GM12878 (cell line): ENCODE results near the gene NUP210. TPM values are rescaled to one million over a fixed set of nuclear protein-coding genes. Genes with fewer than 3 reads are reported as not detected.

ENCODE experiments used
- ATAC-seq: fragments of 200-7000 bp; cut with Tn5 transposase; 3 replicates; pipeline ENCODE4 v1.9.1; 2020; ENCODE audit warnings: mild to moderate bottlenecking, moderate library complexity
- BruUV-seq: library from RNA; stranded (reverse); fragments of 400-500 nt; replicated peaks from 2 replicates; lab custom pipeline; 2021; lab: Mats Ljungman, UMichigan
- CTCF ChIA-PET: fragments of 300-600 bp; sonication (Branson Sonifier 250); formaldehyde crosslinking; extraction: SDS; loops from one replicate; lab custom pipeline; 2021; ENCODE audit warnings: inconsistent platforms; lab: Yijun Ruan, JAX
- POLR2A ChIA-PET: fragments of 350-600 bp; formaldehyde crosslinking; extraction: SDS; loops from one replicate; lab custom pipeline; 2021; ENCODE audit warnings: inconsistent platforms; lab: Charles Lee
- RAD21 ChIA-PET: fragments of 300-600 bp; sonication (Branson Sonifier 250); formaldehyde crosslinking; loops from one replicate; lab custom pipeline; 2023; ENCODE audit warnings: antibody characterized with exemption; ENCODE audit not compliant: unreplicated experiment; lab: Charles Lee
- SMC1A ChIA-PET: fragments of 300-600 bp; sonication (Branson Sonifier 250); formaldehyde crosslinking; loops from one replicate; lab custom pipeline; 2023; ENCODE audit not compliant: unreplicated experiment, uncharacterized antibody; lab: Charles Lee
- DNase-seq: peaks from one replicate; pipeline ENCODE4 v3.0.0-alpha.2; 2011; ENCODE audit warnings: low read depth, low spot score
- FAIRE-seq: peaks from 3 replicates; lab custom pipeline; 2011; peaks lifted over from hg19 to GRCh38; lab: Jason Lieb, UNC
- H2AFZ ChIP-seq: 2 replicates; pipeline ENCODE4 v1.6.0; 2011; ENCODE audit warnings: low read depth, low read length, control low read depth; ENCODE audit not compliant: control insufficient read depth
- H3K27ac ChIP-seq: 2 replicates; pipeline ENCODE4 v1.5.1; 2011; ENCODE audit warnings: control low read depth; ENCODE audit not compliant: control insufficient read depth, insufficient read depth
- H3K27me3 ChIP-seq, 2 experiments: replicated peaks in 1 of 2; 2 replicates each; pipeline versions ENCODE4 v1.6.0 to v1.6.1; 2011; ENCODE audit warnings: low read length in 1 of 2; ENCODE audit not compliant: control insufficient read depth in 2 of 2, insufficient read depth in 2 of 2
- H3K36me3 ChIP-seq, 2 experiments: 2 replicates each; pipeline ENCODE4 v1.5.1; 2011; ENCODE audit warnings: low read length in 1 of 2; ENCODE audit not compliant: control insufficient read depth in 2 of 2, insufficient read depth in 2 of 2
- H3K4me1 ChIP-seq: 2 replicates; pipeline ENCODE4 v1.6.1; 2011; ENCODE audit warnings: mild to moderate bottlenecking, low read length, moderate library complexity, mixed read lengths; ENCODE audit not compliant: control insufficient read depth, insufficient read depth
- H3K4me2 ChIP-seq: 2 replicates; pipeline ENCODE4 v1.6.0; 2011; ENCODE audit warnings: control low read depth; ENCODE audit not compliant: control insufficient read depth, insufficient read depth
- H3K4me3 ChIP-seq: fragments of 200-600 bp; sonication (generic); 2 replicates; pipeline ENCODE4 v1.5.1; 2016
- H3K79me2 ChIP-seq: 2 replicates; pipeline ENCODE4 v1.6.0; 2011; ENCODE audit warnings: low read length; ENCODE audit not compliant: control insufficient read depth, insufficient read depth
- H3K9ac ChIP-seq: 2 replicates; pipeline ENCODE4 v1.8.0; 2011; ENCODE audit warnings: low read length, control low read depth, mixed read lengths; ENCODE audit not compliant: control insufficient read depth, insufficient read depth
- H3K9me3 ChIP-seq: replicated peaks from 3 replicates; pipeline ENCODE4 v1.5.1; 2011; ENCODE audit warnings: mild to moderate bottlenecking, low read length; ENCODE audit not compliant: control insufficient read depth, insufficient read depth
- H4K20me1 ChIP-seq: 2 replicates; pipeline ENCODE4 v1.6.0; 2011; ENCODE audit not compliant: control insufficient read depth, insufficient read depth
- CEBPB ChIP-seq, 2 experiments: fragments of 150-350 bp in 1 of 2; IDR thresholded peaks; 2 replicates each; pipeline ENCODE4 v1.6.1; 2012 to 2014; ENCODE audit warnings: low read depth in 2 of 2, low read length in 2 of 2, borderline replicate concordance in 1 of 2, inconsistent platforms in 1 of 2
- GATAD2B ChIP-seq: fragments of 450-650 bp; conservative IDR thresholded peaks from 2 replicates; pipeline ENCODE4 v1.6.1; 2017; ENCODE audit warnings: low read depth, mild to moderate bottlenecking, moderate library complexity
- KLF5 ChIP-seq: fragments of 450-650 bp; IDR thresholded peaks from 2 replicates; pipeline ENCODE4 v1.6.1; 2014; ENCODE audit warnings: mild to moderate bottlenecking; ENCODE audit not compliant: partially characterized antibody
- MLLT1 ChIP-seq: fragments of 450-650 bp; IDR thresholded peaks from 2 replicates; pipeline ENCODE4 v1.6.1; 2016; ENCODE audit warnings: mild to moderate bottlenecking
- NR2C2 ChIP-seq: IDR thresholded peaks from 2 replicates; pipeline ENCODE4 v1.6.1; 2011; ENCODE audit warnings: borderline replicate concordance, low read depth; ENCODE audit not compliant: control insufficient read depth, insufficient read length
- REST ChIP-seq: IDR thresholded peaks from 2 replicates; pipeline ENCODE4 v1.6.1; 2012; ENCODE audit warnings: mild to moderate bottlenecking, low read depth, low read length
- SMARCA5 ChIP-seq: fragments of 450-650 bp; IDR thresholded peaks from 2 replicates; pipeline ENCODE4 v1.6.1; 2017; ENCODE audit warnings: mild to moderate bottlenecking
- WGBS: methylation state at CpG from one replicate; pipeline ENCODE4 v1.1.6; 2016; ENCODE audit warnings: low lambda C conversion rate; ENCODE audit not compliant: insufficient replicate concordance, insufficient coverage; ENCODE audit errors: missing lambda C conversion rate; 5-methylcytosine and 5-hydroxymethylcytosine counted together
- in situ Hi-C: fragments of 300-500 bp; cut with MboI; formaldehyde crosslinking; loops from 9 replicates; pipeline ENCODE4 v1.14.3; 2018; ENCODE audit warnings: mixed read lengths
- intact Hi-C: fragments of 100-400 bp; cut with micrococcal nuclease; formaldehyde crosslinking; loops from one replicate; pipeline ENCODE4 v1.14.2; 2022; ENCODE audit not compliant: unreplicated experiment
- polyA plus RNA-seq, 11 experiments: library from polyadenylated mRNA; depleted of rRNA in 4 of 11; unstranded in 6 of 11; stranded (reverse) in 5 of 11; fragments of >200 nt; fragmentation: Nextera tagmentation in 4 of 11; fragmentation: Illumina TruSeq in 1 of 11; extraction: Ambion mirVana in 4 of 11; extraction: Trizol in 1 of 11; gene quantifications; 1 replicate in 1 of 11; 2 replicates in 10 of 11; pipeline versions ENCODE4 v1.2.1 to v1.2.3, GENCODE V29; 2011 to 2016; ENCODE audit warnings: inconsistent platforms in 2 of 11, missing spikeins in 2 of 11, low read depth in 1 of 11
- total RNA-seq, 4 experiments: library from RNA; depleted of rRNA in 3 of 4; stranded (reverse); fragments of >200 nt in 3 of 4; fragmentation: Illumina TruSeq in 1 of 4; extraction: Trizol in 1 of 4; gene quantifications; 2 replicates each; pipeline versions ENCODE4 v1.2.1 to v1.2.3, GENCODE V29; 2013 to 2021

The NUP210 gene
- total and polyA plus RNA-seq, 10 of the 15 experiments (the other 5 are each of a cell fraction or from before 2014, with no cell fraction given): 2.9 to 150 (median 76.0) TPM

GRCh38 chr3:13406190-13406589 is 13.9 kb downstream of the NUP210 start (continued):
- TF ChIP-seq REST (no peak), MLLT1 (no peak), KLF5 (no peak), CEBPB (IDR thresholded peaks at IDR 0.05; ENCODE audit: borderline replicate concordance in 1 of 2, low read depth in 2 of 2, low read length in 2 of 2) (no peak)

GRCh38 chr3:13405614-13406013 is 14.5 kb downstream of the NUP210 start:
- TF ChIP-seq NR2C2 (no peak), SMARCA5 (peak; percentile 17; the same call in 1 of the 2 replicates), GATAD2B (no peak)
- TF ChIP-seq, all 136 proteins: peak for 1
- no TSS peak for BruUV-seq
- in situ Hi-C loops (no loop called here), intact Hi-C loops (no loop called here)
- Histone ChIP-seq H3K9me3 (peaks cover 8% of the 10 kb centered on the region), H3K4me2 (no peak overlapping the region), H3K27ac (no peak overlapping the region), H3K4me1 (no peaks in the 10 kb centered on the region), H3K9ac (no peak overlapping the region), H4K20me1 (peaks cover 5% of the 10 kb centered on the region), H3K79me2 (peaks cover 71% of the 10 kb centered on the region), H3K36me3 (peaks cover 5% of the 10 kb centered on the region in 2 experiments; a peak in 3 of 4 replicates), H3K4me3 (no peak overlapping the region), H2AFZ (no peak overlapping the region), H3K27me3 (no peaks in the 10 kb centered on the region)
- ChIA-PET CTCF (interaction anchor here (0.6 to 5.2 kb wide), 6 partner anchors 12 to 314 kb away, joined by 3 to 34 read pairs (median 4); no protein-coding TSS in a partner anchor), SMC1A (interaction anchor here (0.6 to 2.4 kb wide), 8 partner anchors 12 to 1798 kb away, joined by 3 to 6 read pairs (median 3); no protein-coding TSS in a partner anchor), RAD21 (interaction anchor here (0.8 to 1.6 kb wide), 4 partner anchors 8 to 314 kb away, joined by 3 to 5 read pairs (median 4); no protein-coding TSS in a partner anchor), POLR2A (interaction anchor here (0.6 kb wide), 2 partner anchors 9 to 13 kb away, joined by 4 to 5 read pairs; no protein-coding TSS in a partner anchor)
- FAIRE-seq (no peak), ATAC-seq (no peak), DNase-seq (no peak)
- WGBS: 100% methylated on average over 1 of the region's 1 CpG
